CD14-positive monocyte (primary cell): Measurements from ENCODE around the gene ERGIC1. TPM values are rescaled to one million over a fixed set of nuclear protein-coding genes. Genes with fewer than 3 reads are reported as not detected.
A peak's percentile ranks its signal among the peaks of the same experiment; 100 is the strongest.

ENCODE experiments used
- DNase-seq, 3 donors: peaks; one replicate each; pipeline ENCODE4 v3.0.0-alpha.2; 2011 to 2022
- H2AFZ ChIP-seq: 2 replicates; pipeline ENCODE4 v1.6.0; 2012; ENCODE audit warnings: mild to moderate bottlenecking, low read depth, low read length, inconsistent platforms; ENCODE audit not compliant: insufficient read depth, poor library complexity, severe bottlenecking
- H3K27ac ChIP-seq, 2 donors: 1 replicate in 1 of 2; 2 replicates in 1 of 2; pipeline ENCODE4 v1.5.1; 2012 to 2013; ENCODE audit warnings: low read length in 2 of 2, control low read depth in 1 of 2, inconsistent platforms in 1 of 2, low read depth in 1 of 2, mild to moderate bottlenecking in 1 of 2
- H3K27me3 ChIP-seq, 2 donors: one replicate each; pipeline versions ENCODE4 v1.6.0 to v1.6.1; 2011 to 2013; ENCODE audit warnings: low read length in 2 of 2; ENCODE audit not compliant: control insufficient read depth in 2 of 2, insufficient read depth in 2 of 2
- H3K36me3 ChIP-seq, 2 donors: replicated peaks in 1 of 2; 1 replicate in 1 of 2; 2 replicates in 1 of 2; pipeline versions ENCODE4 v1.5.1 to v1.6.1; 2012 to 2013; ENCODE audit warnings: low read length in 2 of 2, control low read depth in 1 of 2, inconsistent platforms in 1 of 2, mild to moderate bottlenecking in 1 of 2; ENCODE audit not compliant: insufficient read depth in 2 of 2, control insufficient read depth in 1 of 2
- H3K4me1 ChIP-seq, 2 donors: 1 replicate in 1 of 2; 2 replicates in 1 of 2; pipeline versions ENCODE4 v1.5.1 to v1.6.1; 2012 to 2013; ENCODE audit warnings: low read length in 2 of 2, control low read depth in 1 of 2, inconsistent platforms in 1 of 2, mild to moderate bottlenecking in 1 of 2, moderate library complexity in 1 of 2; ENCODE audit not compliant: insufficient read depth in 2 of 2, control insufficient read depth in 1 of 2
- H3K4me2 ChIP-seq: replicated peaks from 2 replicates; pipeline ENCODE3; 2012; ENCODE audit warnings: low read length, moderate library complexity, mild to moderate bottlenecking; ENCODE audit not compliant: poor library complexity, severe bottlenecking; ENCODE audit errors: extremely low read depth
- H3K4me3 ChIP-seq, 3 experiments: fragments of 200-600 bp in 1 of 3; sonication (generic) in 1 of 3; replicated peaks in 1 of 3; 1 replicate in 2 of 3; 2 replicates in 1 of 3; pipeline ENCODE4 v1.5.1; 2011 to 2013; ENCODE audit warnings: low read length in 3 of 3, mild to moderate bottlenecking in 3 of 3, control low read depth in 2 of 3, low read depth in 2 of 3, inconsistent platforms in 1 of 3, moderate library complexity in 1 of 3
- H3K79me2 ChIP-seq: 2 replicates; pipeline ENCODE4 v1.6.0; 2012; ENCODE audit warnings: mild to moderate bottlenecking, control low read depth, inconsistent platforms, low read length, moderate library complexity; ENCODE audit not compliant: insufficient read depth
- H3K9ac ChIP-seq: 2 replicates; pipeline ENCODE4 v1.6.0; 2017; ENCODE audit warnings: low read length, mild to moderate bottlenecking; ENCODE audit not compliant: insufficient read depth, poor library complexity, severe bottlenecking
- H3K9me3 ChIP-seq, 2 donors: replicated peaks in 1 of 2; 1 replicate in 1 of 2; 2 replicates in 1 of 2; pipeline versions ENCODE4 v1.5.1 to v1.6.1; 2012 to 2013; ENCODE audit warnings: low read length in 2 of 2, control low read depth in 1 of 2; ENCODE audit not compliant: control insufficient read depth in 1 of 2, insufficient read depth in 1 of 2
- H4K20me1 ChIP-seq: 2 replicates; pipeline ENCODE4 v1.6.0; 2012; ENCODE audit warnings: mild to moderate bottlenecking, low read length, control low read depth, moderate library complexity; ENCODE audit not compliant: insufficient read depth
- H3K27ac Mint-ChIP-seq, 7 donors: one replicate each; pipeline ENCODE4 v1.8.0; 2020; ENCODE audit warnings: mild to moderate bottlenecking in 7 of 7, mixed read lengths in 7 of 7, moderate library complexity in 6 of 7, inconsistent platforms in 2 of 7
- H3K27me3 Mint-ChIP-seq, 3 donors: one replicate each; pipeline ENCODE4 v1.8.0; 2021 to 2022; ENCODE audit warnings: low read depth in 3 of 3, mild to moderate bottlenecking in 3 of 3, mixed read lengths in 3 of 3, moderate library complexity in 3 of 3, inconsistent platforms in 1 of 3
- H3K36me3 Mint-ChIP-seq, 2 donors: one replicate each; pipeline ENCODE4 v1.8.0; 2020; ENCODE audit warnings: mixed read lengths in 2 of 2, inconsistent platforms in 1 of 2, mild to moderate bottlenecking in 1 of 2
- H3K4me1 Mint-ChIP-seq: one replicate; pipeline ENCODE4 v1.8.0; 2020; ENCODE audit warnings: mild to moderate bottlenecking, mixed read lengths
- H3K4me3 Mint-ChIP-seq, 2 donors: one replicate each; pipeline ENCODE4 v1.8.0; 2020; ENCODE audit warnings: mild to moderate bottlenecking in 2 of 2, mixed read lengths in 2 of 2, moderate library complexity in 1 of 2
- H3K9me3 Mint-ChIP-seq, 7 donors: one replicate each; pipeline ENCODE4 v1.8.0; 2020 to 2022; ENCODE audit warnings: mixed read lengths in 7 of 7, mild to moderate bottlenecking in 6 of 7, moderate library complexity in 6 of 7, inconsistent platforms in 2 of 7
- CTCF ChIP-seq: fragments of 200-600 bp; IDR thresholded peaks from one replicate; pipeline ENCODE4 v1.8.0; 2022; ENCODE audit warnings: antibody characterized with exemption, mild to moderate bottlenecking
- WGBS: methylation state at CpG from one replicate; pipeline ENCODE4 v1.1.5; 2013; ENCODE audit warnings: missing lambda C conversion rate; ENCODE audit not compliant: insufficient coverage; 5-methylcytosine and 5-hydroxymethylcytosine counted together
- intact Hi-C, 2 donors: fragments of 100-400 bp; cut with micrococcal nuclease; formaldehyde crosslinking; loops; one replicate each; pipeline versions ENCODE4 v1.15.0 to v1.15.1; 2023
- polyA plus RNA-seq, 3 donors: library from polyadenylated mRNA; depleted of rRNA in 1 of 3; unstranded in 2 of 3; stranded (reverse) in 1 of 3; fragments of 300-500 nt in 2 of 3; fragments of >200 nt in 1 of 3; fragmentation: Illumina TruSeq in 2 of 3; gene quantifications; 1 replicate in 2 of 3; 2 replicates in 1 of 3; pipeline ENCODE4 v1.2.3, GENCODE V29; 2012 to 2021

Gene ERGIC1
- polyA plus RNA-seq, 3 donors, result 28.3 to 76.2 (median 34.1) TPM

GRCh38 chr5:172949426-172949825 lies 115.4 kb downstream of the ERGIC1 start:
- Histone ChIP-seq H2AFZ (no peak overlapping the region), H3K36me3 (peaks cover 7 to 20% of the 10 kb centered on the region in 2 donors), H3K4me1 (no peaks in the 10 kb centered on the region), H3K27me3 (no peaks in the 10 kb centered on the region), H3K9ac (no peak overlapping the region), H3K4me2 (no peak overlapping the region), H4K20me1 (no peaks in the 10 kb centered on the region), H3K79me2 (no peaks in the 10 kb centered on the region), H3K27ac (no peak overlapping the region), H3K9me3 (no peaks in the 10 kb centered on the region), H3K4me3 (no peak overlapping the region)
- Mint-ChIP-seq H3K4me1 (peaks cover 4% of the 10 kb centered on the region), H3K36me3 (peaks cover 48% of the 10 kb centered on the region in 2 donors), H3K27ac (no peak overlapping the region), H3K27me3 (peaks cover 0 to 7% (median 4%) of the 10 kb centered on the region in 3 donors), H3K4me3 (no peak overlapping the region), H3K9me3 (no peaks in the 10 kb centered on the region)
- TF ChIP-seq CTCF, result no peak
- no peak for DNase-seq
- no CpG with 5 or more reads among the region's 3 CpGs for WGBS
- intact Hi-C loops, result no loop called here

GRCh38 chr5:172950176-172950965 lies 116.3 kb downstream of the ERGIC1 start:
- WGBS, result 100% methylated on average over 7 of the region's 12 CpGs
- Mint-ChIP-seq H3K27me3 (peaks cover 5 to 11% (median 7%) of the 10 kb centered on the region in 3 donors), H3K4me3 (no peak overlapping the region), H3K9me3 (peaks cover 0 to 3% (median 0%) of the 10 kb centered on the region in 7 donors), H3K4me1 (peaks cover 9% of the 10 kb centered on the region), H3K36me3 (peaks cover 38 to 40% of the 10 kb centered on the region in 2 donors), H3K27ac (peak overlapping the region in 1 of 7 donors; percentile 48)
- Histone ChIP-seq H2AFZ (no peak overlapping the region), H3K79me2 (no peaks in the 10 kb centered on the region), H3K27ac (no peak overlapping the region), H3K27me3 (no peaks in the 10 kb centered on the region), H3K9ac (no peak overlapping the region), H4K20me1 (no peaks in the 10 kb centered on the region), H3K4me1 (no peaks in the 10 kb centered on the region), H3K4me2 (no peak overlapping the region), H3K9me3 (no peaks in the 10 kb centered on the region), H3K36me3 (peaks cover 7 to 15% of the 10 kb centered on the region in 2 donors), H3K4me3 (no peak overlapping the region)
- no peak for TF ChIP-seq CTCF
- DNase-seq, result no peak
- intact Hi-C loops, result no loop called here
